LoVo (cell line): ENCODE data around the gene ATOH7.
"Not testable (repeated sequence)": the region's sequence is repeated elsewhere in the genome, so short reads cannot be mapped to it uniquely, and the experiment has no call there.

ENCODE experiments used
- DNase-seq: peaks from one replicate; pipeline ENCODE4 v3.0.0-alpha.2; 2016; ENCODE audit warnings: low spot score

ATOH7 gene

GRCh38 chr10:68231817-68232251 lies at the start of gene ATOH7:
ATOH7 (minus strand) TSS chr10:68232113; CDS start chr10:68231677, 436 bp downstream.
- no peak for DNase-seq

GRCh38 chr10:68280758-68281157 lies 48.8 kb upstream of the ATOH7 start:
- DNase-seq, result no peak

GRCh38 chr10:68278906-68279753 lies 47.2 kb upstream of the ATOH7 start:
- not testable (repeated sequence) for DNase-seq

- DNase-seq, result not testable (repeated sequence)
These were observed 45.9 kb upstream of the ATOH7 start for GRCh38 chr10:68277814-68278213.

GRCh38 chr10:68276224-68276623 lies 44.3 kb upstream of the ATOH7 start:
- no peak for DNase-seq

- DNase-seq, result no peak
These were observed 43.8 kb upstream of the ATOH7 start for GRCh38 chr10:68275600-68276126.

GRCh38 chr10:68272833-68273232 lies 40.9 kb upstream of the ATOH7 start:
- DNase-seq, result no peak

- DNase-seq, result no peak
These were observed 39.4 kb upstream of the ATOH7 start for GRCh38 chr10:68271196-68271882.

- DNase-seq, result no peak
These were observed 37.8 kb upstream of the ATOH7 start for GRCh38 chr10:68269562-68270290.

- DNase-seq, result no peak
These were observed 29.4 kb upstream of the ATOH7 start for GRCh38 chr10:68261132-68261856.

GRCh38 chr10:68253346-68253745 lies 21.4 kb upstream of the ATOH7 start:
- DNase-seq, result no peak

- no peak for DNase-seq
These were observed 19.9 kb upstream of the ATOH7 start for GRCh38 chr10:68251625-68252495.

- DNase-seq, result no peak
These were observed 19.2 kb upstream of the ATOH7 start for GRCh38 chr10:68251151-68251550.

- DNase-seq, result no peak
These were observed 17.4 kb upstream of the ATOH7 start for GRCh38 chr10:68249297-68249696.

GRCh38 chr10:68247931-68248330 lies 16.0 kb upstream of the ATOH7 start:
- no peak for DNase-seq

- DNase-seq, result not testable (repeated sequence)
These were observed 14.5 kb upstream of the ATOH7 start for GRCh38 chr10:68246397-68246796.

GRCh38 chr10:68242051-68242450 lies 10.1 kb upstream of the ATOH7 start:
- no peak for DNase-seq

- DNase-seq, result no peak
These were observed 7.8 kb upstream of the ATOH7 start for GRCh38 chr10:68239596-68240150.

GRCh38 chr10:68239069-68239468 lies 7.2 kb upstream of the ATOH7 start:
- no peak for DNase-seq

GRCh38 chr10:68238371-68238770 lies 6.5 kb upstream of the ATOH7 start:
- DNase-seq, result no peak
